AG09319 (cell line): ENCODE results near the gene MEIS1.

Experiments
- DNase-seq: peaks from one replicate; pipeline ENCODE4 v3.0.0-alpha.2; 2010; ENCODE audit warnings: low read depth; ENCODE audit errors: extremely low read depth
- CTCF ChIP-seq: IDR thresholded peaks from 2 replicates; pipeline ENCODE4 v1.5.1; 2011; ENCODE audit warnings: low read depth, mild to moderate bottlenecking, inconsistent platforms, low read length, moderate library complexity

Gene MEIS1

GRCh38 chr2:66442516-66443185, 7.7 kb downstream of the MEIS1 start:
- TF ChIP-seq CTCF = no peak
- no peak for DNase-seq

GRCh38 chr2:66443186-66443978, 8.5 kb downstream of the MEIS1 start:
- no peak for TF ChIP-seq CTCF
- no peak for DNase-seq

- TF ChIP-seq CTCF = no peak
- DNase-seq = no peak
Observed at GRCh38 chr2:66443979-66444861, 9.3 kb downstream of the MEIS1 start.

- no peak for TF ChIP-seq CTCF
- DNase-seq = no peak
Observed at GRCh38 chr2:66445076-66445924, 10.4 kb downstream of the MEIS1 start.

- no peak for DNase-seq
- no peak; the same call in 1 of the 2 replicates for TF ChIP-seq CTCF
Observed at GRCh38 chr2:66445925-66446871, 11.3 kb downstream of the MEIS1 start.

- DNase-seq = no peak
- TF ChIP-seq CTCF = no peak
Observed at GRCh38 chr2:66446941-66447340, 12.0 kb downstream of the MEIS1 start.
